SIG-M5 treated with dmso at 0.1 percent for 504 hours (cell line): ENCODE measurements around the gene FBXL19.

Experiments used
- DNase-seq: peaks from one replicate; lab custom pipeline; 2025; ENCODE audit not compliant: unreplicated experiment; lab: John Stamatoyannopoulos, UW

FBXL19 gene

DNA sequence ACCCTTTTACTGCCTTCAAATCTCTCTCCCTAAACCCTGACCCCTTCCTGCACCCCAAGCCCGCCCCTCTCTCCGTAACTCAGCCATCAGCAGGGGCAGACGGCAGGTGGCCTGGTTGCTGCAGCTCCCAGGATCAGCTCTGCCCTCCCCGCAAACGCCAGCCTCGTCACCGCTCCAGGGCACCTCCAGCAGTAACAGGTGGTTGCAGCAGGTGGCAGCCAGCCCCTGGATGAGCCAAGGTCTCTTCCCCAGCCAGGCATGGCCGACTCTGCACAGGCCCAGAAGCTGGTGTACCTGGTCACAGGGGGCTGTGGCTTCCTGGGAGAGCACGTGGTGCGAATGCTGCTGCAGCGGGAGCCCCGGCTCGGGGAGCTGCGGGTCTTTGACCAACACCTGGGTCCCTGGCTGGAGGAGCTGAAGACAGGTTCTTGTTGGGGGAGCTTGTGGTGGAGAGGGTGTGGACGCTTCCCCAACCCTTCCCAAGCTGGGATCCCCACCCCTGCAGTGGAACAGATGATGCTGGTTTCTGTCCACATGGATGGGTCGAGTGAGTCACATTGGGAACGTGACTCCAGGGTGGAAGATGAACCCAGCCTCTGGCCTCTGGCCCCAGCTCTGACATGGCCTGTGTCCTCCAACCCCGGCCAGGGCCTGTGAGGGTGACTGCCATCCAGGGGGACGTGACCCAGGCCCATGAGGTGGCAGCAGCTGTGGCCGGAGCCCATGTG, 62.2 kb downstream of the FBXL19 start:
- DNase-seq, result peak; percentile 31

DNA sequence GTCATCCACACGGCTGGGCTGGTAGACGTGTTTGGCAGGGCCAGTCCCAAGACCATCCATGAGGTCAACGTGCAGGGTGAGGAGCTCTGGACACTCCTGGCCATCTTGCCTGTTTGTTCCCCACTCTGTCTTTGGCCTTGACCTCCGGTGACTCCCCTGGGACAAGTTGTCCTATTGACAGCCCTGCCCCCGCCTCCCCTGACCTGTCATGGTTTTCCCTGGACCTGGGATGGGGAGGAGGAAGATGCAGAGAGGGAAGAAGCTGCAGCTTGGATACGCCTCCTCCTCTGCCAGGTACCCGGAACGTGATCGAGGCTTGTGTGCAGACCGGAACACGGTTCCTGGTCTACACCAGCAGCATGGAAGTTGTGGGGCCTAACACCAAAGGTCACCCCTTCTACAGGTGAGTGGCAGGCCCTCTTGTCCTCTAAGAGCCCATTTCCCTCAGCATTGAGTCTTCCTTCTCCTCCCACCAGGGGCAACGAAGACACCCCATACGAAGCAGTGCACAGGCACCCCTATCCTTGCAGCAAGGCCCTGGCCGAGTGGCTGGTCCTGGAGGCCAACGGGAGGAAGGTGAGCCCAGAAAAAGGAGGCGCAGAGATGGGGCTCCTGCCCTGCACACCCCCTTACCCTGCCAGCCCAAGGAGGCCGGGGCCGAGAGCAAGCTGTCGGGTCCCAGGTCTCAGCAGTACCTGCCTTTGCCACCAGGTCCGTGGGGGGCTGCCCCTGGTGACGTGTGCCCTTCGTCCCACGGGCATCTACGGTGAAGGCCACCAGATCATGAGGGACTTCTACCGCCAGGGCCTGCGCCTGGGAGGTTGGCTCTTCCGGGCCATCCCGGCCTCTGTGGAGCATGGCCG, 63.0 kb downstream of the FBXL19 start:
- no peak for DNase-seq

- DNase-seq, result no peak
Measured at GRCh38 chr16:30987581-30988190, 64.3 kb downstream of the FBXL19 start.

- DNase-seq, result no peak
Measured at GRCh38 chr16:30989469-30990047, 66.2 kb downstream of the FBXL19 start.

DNA sequence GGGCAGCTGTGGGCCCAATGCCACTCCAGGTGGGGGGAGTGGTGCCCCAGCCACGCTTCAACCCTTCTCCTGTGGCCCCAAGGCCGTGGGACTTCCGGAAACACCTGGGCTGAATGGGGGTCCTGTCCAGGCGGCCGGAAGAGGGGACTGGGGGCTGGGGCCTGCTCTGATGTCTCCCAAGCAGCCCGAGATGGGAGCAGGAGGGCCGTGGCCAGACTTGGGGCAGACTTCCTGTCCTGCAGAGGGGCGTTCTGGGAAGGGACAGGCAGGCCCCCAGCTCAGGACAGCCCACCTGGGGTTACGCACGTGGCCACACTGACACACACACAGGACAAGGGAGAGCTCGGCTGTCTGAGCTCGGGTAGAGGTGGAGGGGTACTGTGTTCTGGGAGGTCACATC, 66.7 kb downstream of the FBXL19 start:
- no peak for DNase-seq

DNA sequence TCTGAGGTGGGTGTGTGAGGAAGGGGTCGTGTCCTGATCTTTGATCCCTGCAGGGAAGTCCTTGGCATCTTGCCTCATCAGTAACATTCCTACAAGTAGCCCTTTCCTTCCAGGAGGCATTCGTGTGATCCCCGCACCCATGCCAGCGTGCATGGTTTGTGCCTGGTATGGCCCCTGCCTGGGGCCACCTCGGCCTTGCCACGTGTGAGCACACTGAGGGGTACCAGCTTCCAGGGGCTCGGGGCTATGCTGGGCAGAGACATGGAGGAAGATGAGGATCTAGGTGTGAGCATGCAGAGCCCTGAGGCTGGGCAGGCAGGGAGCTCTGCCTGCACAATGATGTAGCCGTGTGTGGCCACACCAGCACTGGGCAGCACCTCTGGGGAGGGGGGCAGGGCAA, 67.7 kb downstream of the FBXL19 start:
- no peak for DNase-seq

DNA sequence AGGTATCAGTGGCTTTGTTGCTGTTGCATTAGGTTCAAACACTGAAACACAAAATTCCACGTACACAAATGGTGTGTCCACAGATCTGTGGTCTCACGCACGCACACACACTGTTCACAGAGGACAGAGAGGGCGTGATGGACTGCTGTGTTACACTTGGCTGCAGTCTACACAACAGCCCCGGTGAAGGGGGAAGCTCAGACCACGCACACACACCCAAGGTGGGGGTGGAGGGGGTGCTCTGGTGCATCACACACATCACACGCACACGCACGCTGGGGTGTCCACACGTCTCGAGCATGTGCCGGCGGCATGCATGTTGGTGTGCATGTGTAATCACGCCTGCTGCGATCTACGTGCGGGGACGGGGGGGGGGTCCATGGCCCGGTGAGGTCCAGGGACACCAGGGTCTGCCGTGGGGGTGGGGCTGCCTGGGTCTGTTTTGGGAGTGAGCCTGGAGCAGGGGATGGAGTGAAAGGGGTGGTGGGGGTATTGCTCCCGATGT, 69.0 kb downstream of the FBXL19 start:
- no peak for DNase-seq

DNA sequence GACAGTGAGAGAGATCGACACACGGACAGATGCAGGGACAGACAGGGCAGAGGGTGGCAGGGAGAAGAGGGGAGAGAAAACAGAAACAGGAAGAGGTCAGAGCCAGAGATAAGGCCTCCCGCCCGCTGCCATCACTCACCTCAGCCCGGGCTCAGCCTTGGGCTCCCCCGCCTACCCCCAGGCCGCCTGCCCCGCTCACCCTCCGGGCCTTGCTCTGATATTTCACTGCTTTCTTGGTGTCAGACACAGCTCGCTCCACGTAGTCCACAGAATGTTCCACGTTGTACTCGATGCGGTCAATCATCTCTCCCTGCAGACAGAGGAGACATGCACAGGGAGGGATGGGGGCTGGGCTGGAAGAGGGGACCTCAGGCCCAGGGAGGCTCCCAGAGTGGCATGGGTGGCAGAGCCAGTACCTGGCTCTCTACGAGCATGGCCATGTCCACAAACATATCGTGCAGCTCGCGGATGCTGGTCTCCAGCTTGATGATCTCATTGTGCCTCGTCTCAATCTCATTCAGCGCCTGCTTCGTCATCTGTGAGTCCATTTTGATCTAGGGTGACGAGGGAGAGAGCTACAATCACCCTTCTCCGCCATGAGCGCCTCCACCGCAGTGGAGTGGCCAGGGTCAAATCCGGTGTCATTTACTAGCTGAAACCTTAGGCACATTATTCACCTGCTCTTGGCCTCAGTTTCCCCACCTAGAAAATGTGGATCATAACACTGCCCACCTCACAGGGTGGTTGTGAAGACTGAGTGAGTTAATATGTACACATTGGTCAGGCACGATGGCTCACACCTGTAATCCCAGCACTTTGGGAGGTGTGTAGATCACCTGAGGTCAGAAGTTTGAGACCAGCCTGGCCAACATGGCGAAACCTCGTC, 69.8 kb downstream of the FBXL19 start:
- no peak for DNase-seq

GRCh38 chr16:30995927-30996323, 72.6 kb downstream of the FBXL19 start:
- DNase-seq, result no peak

DNA sequence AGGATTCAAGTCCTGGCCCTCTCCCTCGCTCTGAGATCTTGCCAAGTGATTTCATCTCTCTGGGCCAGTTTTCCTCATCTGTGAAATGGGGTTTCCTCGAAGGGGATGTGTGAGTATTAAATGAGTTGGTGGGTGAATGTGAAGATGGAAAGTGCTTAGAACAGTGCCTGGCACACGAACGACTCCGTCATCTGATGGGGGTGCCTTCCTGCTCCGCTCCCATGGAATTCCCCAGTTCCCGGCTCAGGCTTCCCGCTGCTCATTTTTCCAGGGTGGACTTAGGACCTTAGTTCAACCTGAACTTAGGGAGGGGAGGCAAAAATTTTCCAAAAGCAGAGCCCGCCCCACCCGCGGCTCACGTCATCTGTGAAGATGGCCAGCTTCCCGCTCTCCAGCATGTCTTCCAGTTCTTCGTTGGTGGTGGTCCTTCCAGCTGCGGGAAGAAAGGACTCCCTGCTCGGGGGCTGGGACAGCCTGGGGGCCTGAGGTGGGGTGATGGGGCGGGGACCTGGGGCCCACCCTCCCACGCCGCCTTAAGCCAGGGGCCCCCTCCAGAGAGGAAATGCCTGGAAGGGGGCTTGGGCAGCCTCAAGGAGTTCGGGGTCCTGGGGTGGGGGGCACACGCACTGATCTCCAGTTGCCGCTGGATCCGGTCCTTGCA, 73.1 kb downstream of the FBXL19 start:
- no peak for DNase-seq

DNA sequence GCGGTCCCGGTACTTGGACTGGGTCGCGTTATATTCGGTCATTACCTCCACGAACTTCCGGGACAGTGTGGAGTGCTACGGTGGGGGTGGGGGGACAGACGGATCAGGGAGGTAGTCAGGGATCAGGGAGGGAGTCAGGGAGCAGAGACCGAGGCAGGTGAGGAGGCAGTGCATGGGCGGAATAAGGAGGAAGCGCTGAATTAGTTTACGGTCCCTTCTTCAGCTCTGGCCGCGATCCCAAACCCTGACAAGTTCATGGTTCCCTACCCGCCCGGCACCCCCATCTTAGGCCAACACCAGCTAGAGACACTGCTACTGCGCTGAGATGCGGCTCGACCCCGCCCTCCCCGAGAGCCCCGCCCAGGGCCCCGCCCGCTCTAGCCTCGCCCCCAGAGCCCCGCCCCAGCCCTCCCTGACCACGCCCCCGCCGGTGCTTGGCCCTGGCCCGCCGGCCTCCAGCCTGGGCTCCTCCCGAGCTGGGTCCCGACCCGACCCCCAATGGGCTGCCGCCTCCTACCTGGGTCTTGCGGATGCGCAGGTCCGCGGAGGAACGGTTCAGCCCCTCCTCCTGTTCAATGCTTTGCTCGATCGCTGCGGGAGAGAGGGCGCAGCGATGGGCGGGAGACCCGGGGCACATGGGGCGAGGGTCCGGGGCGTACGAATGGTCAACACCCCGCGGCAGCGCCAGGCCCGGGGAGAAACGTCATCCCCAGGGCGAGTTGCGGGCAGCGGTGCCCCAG, 73.8 kb downstream of the FBXL19 start:
- peak; percentile 55 for DNase-seq

- DNase-seq, result no peak
Measured at GRCh38 chr16:30997725-30998711, 74.6 kb downstream of the FBXL19 start.
